GM18505 (cell line): Measurements from ENCODE around the gene EEF1AKMT2.
"Not testable (repeated sequence)": the region's sequence is repeated elsewhere in the genome, so short reads cannot be mapped to it uniquely, and the experiment has no call there.

Experiments used
- ATAC-seq: cut with Tn5 transposase; IDR thresholded peaks from one replicate; pipeline ENCODE4 v1.9.1; 2021; ENCODE audit not compliant: unreplicated experiment
- POLR2A ChIP-seq: IDR thresholded peaks from 4 replicates; pipeline ENCODE4 v1.6.1; 2011; ENCODE audit warnings: borderline replicate concordance; ENCODE audit not compliant: insufficient read depth, insufficient read length; ENCODE audit errors: extremely low read depth

Gene EEF1AKMT2

GRCh38 chr10:124791547-124792348 is at the start of gene EEF1AKMT2:
Gene EEF1AKMT2, minus strand, starts transcription at chr10:124791887. Its CDS starts 54 bp downstream, at chr10:124791833.
- TF ChIP-seq POLR2A = peak; percentile 95
- peak; percentile 95 for ATAC-seq

- TF ChIP-seq POLR2A = no peak
- no peak for ATAC-seq
These were observed 46.0 kb upstream of the EEF1AKMT2 start for GRCh38 chr10:124837687-124838086.

GRCh38 chr10:124831116-124831515 is 39.4 kb upstream of the EEF1AKMT2 start:
- ATAC-seq = no peak
- no peak for TF ChIP-seq POLR2A

DNA sequence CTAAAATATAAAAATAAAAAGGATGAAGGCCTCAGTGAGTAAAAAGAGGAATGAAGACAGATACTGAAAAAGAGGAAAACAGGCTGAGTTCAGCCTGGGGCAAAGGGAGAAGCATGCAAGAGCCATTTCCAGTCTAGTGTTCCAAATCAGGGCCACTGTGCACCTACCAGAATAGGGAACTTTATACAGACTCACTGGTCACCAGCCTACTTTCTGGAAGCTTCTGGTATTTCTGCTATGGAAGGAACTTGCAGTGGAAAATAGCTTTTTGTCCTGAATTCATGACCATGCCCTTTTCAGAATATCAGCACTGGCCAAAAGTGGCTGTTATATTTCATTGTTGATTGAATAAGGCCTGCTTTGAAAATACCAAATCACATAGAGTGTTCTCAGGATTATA is 38.8 kb upstream of the EEF1AKMT2 start:
- no peak for TF ChIP-seq POLR2A
- no peak for ATAC-seq

DNA sequence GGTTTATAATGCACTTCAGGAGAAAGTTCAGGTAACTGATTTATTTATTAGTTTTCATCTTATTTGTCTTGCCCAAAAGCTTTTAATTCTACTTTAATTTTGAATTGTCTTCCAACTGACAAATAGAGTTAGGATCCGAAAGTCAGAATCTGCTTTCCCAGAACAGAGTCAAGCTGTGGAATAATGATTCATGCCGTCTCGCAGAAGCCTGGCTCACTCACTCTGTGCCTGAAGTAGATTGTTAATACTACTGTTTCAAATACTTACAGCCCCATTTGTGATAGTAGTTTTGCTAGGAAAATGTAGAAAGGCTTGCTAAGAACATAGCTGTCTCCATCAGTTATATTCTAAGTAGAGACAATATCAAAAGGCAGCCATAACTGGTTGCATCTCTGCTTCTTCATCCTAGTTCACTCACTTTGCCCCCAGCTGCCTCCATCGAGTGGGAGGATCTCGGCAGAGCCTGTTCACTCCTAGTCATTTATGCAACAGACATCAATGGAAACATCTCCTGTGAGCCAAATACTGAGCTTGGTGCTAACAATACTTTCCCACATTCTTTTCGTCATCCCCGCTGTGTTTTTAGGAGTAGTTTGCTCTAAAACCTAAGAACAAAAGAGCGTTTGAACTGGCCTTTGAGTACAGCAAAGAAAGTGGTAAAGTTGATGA is 37.9 kb upstream of the EEF1AKMT2 start:
- ATAC-seq = no peak
- TF ChIP-seq POLR2A = no peak

GRCh38 chr10:124827474-124827873 is 35.8 kb upstream of the EEF1AKMT2 start:
- TF ChIP-seq POLR2A = no peak
- ATAC-seq = no peak

GRCh38 chr10:124826262-124826661 is 34.6 kb upstream of the EEF1AKMT2 start:
- TF ChIP-seq POLR2A = no peak

DNA sequence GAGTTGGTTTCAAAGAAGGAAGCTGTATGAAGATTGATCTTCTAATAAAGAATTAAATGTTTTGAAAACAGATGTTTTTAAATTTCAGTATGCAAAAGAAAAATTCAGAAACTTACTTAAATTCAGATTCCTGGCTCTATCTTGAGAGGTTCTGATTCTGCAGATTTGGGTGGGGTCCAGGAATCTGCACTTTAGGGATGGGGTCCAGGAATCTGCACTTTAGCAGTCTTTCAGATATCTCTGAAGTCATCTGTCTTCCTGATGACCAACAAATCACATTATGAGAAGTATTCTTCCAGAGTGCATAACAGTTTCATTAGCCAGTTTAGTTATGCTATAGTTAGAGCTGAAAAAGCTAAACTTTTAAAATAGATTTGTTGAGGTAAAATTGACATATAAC is 34.0 kb upstream of the EEF1AKMT2 start:
- ATAC-seq = no peak
- no peak for TF ChIP-seq POLR2A

More at GRCh38 chr10:124826262-124826661, 34.6 kb upstream of the EEF1AKMT2 start:
- ATAC-seq = no peak

DNA sequence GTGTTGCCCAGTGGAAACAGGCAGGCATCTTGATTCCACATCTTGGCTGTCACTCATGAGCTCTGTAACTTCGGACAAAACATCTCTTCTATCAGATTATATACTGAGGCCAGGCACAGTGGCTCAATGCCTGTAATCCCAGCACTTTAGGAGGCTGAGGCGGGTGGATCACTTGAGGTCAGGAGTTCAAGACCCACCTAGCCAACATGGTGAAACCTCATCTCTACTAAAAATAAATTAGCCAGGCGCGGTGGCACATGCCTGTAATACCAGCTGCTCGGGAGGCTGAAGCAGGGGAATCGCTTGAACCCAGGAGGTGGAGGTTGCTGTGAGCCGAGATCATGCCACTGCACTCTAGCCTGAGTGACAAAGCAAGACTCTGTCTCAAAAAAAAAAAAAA is 33.2 kb upstream of the EEF1AKMT2 start:
- ATAC-seq = not testable (repeated sequence)

- no peak for ATAC-seq
- TF ChIP-seq POLR2A = no peak
These were observed 32.8 kb upstream of the EEF1AKMT2 start for GRCh38 chr10:124824507-124824906.

GRCh38 chr10:124821520-124821919 is 29.8 kb upstream of the EEF1AKMT2 start:
- no peak for ATAC-seq
- TF ChIP-seq POLR2A = no peak

DNA sequence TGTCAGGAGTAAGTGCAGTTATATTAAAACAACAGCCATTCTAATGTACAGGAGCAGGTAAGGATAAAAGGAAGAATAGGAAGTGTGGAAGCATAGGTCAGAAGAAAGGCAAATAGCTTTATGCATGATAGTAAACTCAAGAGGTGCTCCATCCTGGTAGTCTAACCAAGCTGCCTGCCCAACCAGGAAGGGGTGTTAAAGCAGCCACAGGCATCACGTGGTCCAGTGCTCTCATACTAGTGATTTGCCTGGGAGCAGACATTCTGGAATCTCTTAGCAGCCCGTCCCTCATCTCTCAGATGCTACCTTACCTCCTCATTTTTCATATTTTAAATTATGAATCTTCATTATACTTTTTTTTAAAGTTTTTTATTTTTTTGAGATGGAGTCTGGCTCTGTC is 28.4 kb upstream of the EEF1AKMT2 start:
- no peak for TF ChIP-seq POLR2A
- ATAC-seq = no peak

- TF ChIP-seq POLR2A = no peak
- ATAC-seq = peak; percentile 31
These were observed 10.6 kb upstream of the EEF1AKMT2 start for GRCh38 chr10:124802313-124802675.

DNA sequence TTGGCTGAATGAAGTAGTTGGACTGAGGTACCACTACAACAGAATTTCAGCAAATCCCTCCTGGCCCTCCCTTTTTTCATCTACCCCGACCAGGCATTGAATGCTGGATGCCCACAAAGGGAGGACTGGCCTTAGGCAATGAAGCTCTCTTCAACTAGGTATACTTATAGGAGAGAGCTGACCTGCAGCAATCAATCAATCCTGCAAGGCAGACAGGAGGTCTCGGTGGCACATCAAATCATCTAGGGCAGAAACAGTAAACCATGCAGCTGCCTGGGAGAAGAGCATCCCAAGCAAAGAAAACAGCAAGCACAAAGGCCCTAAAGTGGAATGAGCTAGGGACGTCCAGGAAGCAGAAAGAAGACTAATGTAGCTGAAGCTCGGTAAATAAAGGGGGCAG is 7.5 kb upstream of the EEF1AKMT2 start:
- no peak for ATAC-seq
- TF ChIP-seq POLR2A = no peak
